ENCODE data around the gene TADA2B.

The TADA2B gene

DNA sequence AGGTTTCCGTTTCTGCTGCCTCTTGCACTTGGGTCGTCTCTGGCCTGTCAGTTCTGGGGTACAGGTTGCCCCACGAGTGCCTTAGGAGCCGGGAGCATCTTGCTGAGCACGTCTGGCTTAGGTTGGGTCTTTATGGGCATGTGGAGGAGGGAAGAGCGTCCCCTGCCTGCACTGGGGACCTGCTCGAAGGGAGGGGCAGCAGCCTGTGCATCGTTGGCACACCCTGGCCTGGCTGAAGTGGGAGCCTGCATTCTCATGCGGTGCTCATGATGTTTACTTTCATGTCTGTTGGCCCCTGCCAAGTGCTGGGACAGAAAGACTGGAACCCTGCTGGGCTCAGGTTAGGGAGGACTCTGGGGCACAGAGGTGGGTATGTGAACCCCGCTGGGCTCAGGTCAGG is 23.8 kb upstream of the TADA2B start:
- no peaks in the 10 kb centered on the region for H4K20me1 ChIP-seq (ENCODE audit: insufficient read depth, low read length, poor library complexity, severe bottlenecking)

GRCh38 chr4:7020290-7020689 is 22.9 kb upstream of the TADA2B start:
- H2AFZ ChIP-seq (ENCODE audit: low read length) = no peak overlapping the region
- H3K79me2 ChIP-seq (ENCODE audit: insufficient read depth, low read length) = no peaks in the 10 kb centered on the region
- no peaks in the 10 kb centered on the region for H3K27me3 ChIP-seq (ENCODE audit: insufficient read depth, low read length, poor library complexity, severe bottlenecking)
- no peak overlapping the region for H3K4me3 ChIP-seq (ENCODE audit: low read length, poor library complexity, severe bottlenecking)
- no peaks in the 10 kb centered on the region for H3K9me2 ChIP-seq (replicated peaks; ENCODE audit: low read depth, low read length)
- peaks cover 36% of the 10 kb centered on the region; the same call in 1 of the 2 replicates for H3K36me3 ChIP-seq (ENCODE audit: insufficient read depth, low read length)
- no peaks in the 10 kb centered on the region for H3K4me1 ChIP-seq (ENCODE audit: insufficient read depth, low read length, poor library complexity, severe bottlenecking)
- H3K9ac ChIP-seq (ENCODE audit: low read depth, low read length, poor library complexity, severe bottlenecking) = no peak overlapping the region
- H3K9me3 ChIP-seq (ENCODE audit: insufficient read depth, low read depth, low read length) = no peaks in the 10 kb centered on the region
- no peak overlapping the region for H3K4me2 ChIP-seq (ENCODE audit: low read depth, low read length, poor library complexity, severe bottlenecking)
- H3F3A ChIP-seq (ENCODE audit: low read depth) = no peaks in the 10 kb centered on the region
- no peak for TF ChIP-seq EZH2phosphoT487 (IDR thresholded peaks at IDR 0.05; ENCODE audit: borderline replicate concordance)
- no peak for TF ChIP-seq CTCF (conservative IDR thresholded peaks at IDR 0.05; ENCODE audit: low read length)
- H4K20me1 ChIP-seq (ENCODE audit: insufficient read depth, low read length, poor library complexity, severe bottlenecking) = no peaks in the 10 kb centered on the region

More for the DNA sequence above, 23.8 kb upstream of the TADA2B start:
- Histone ChIP-seq H3K79me2 (ENCODE audit: insufficient read depth, low read length) (no peaks in the 10 kb centered on the region), H3K4me1 (ENCODE audit: insufficient read depth, low read length, poor library complexity, severe bottlenecking) (no peaks in the 10 kb centered on the region), H3K9me3 (ENCODE audit: insufficient read depth, low read depth, low read length) (no peaks in the 10 kb centered on the region), H3K9me2 (replicated peaks; ENCODE audit: low read depth, low read length) (no peaks in the 10 kb centered on the region), H3K36me3 (ENCODE audit: insufficient read depth, low read length) (peaks cover 36% of the 10 kb centered on the region; the same call in 1 of the 2 replicates), H3K27me3 (ENCODE audit: insufficient read depth, low read length, poor library complexity, severe bottlenecking) (no peaks in the 10 kb centered on the region), H3K9ac (ENCODE audit: low read depth, low read length, poor library complexity, severe bottlenecking) (no peak overlapping the region), H3F3A (ENCODE audit: low read depth) (no peaks in the 10 kb centered on the region), H3K4me3 (ENCODE audit: low read length, poor library complexity, severe bottlenecking) (no peak overlapping the region), H2AFZ (ENCODE audit: low read length) (no peak overlapping the region), H3K4me2 (ENCODE audit: low read depth, low read length, poor library complexity, severe bottlenecking) (no peak overlapping the region)
- TF ChIP-seq CTCF (conservative IDR thresholded peaks at IDR 0.05; ENCODE audit: low read length) = no peak
- no peak for TF ChIP-seq EZH2phosphoT487 (IDR thresholded peaks at IDR 0.05; ENCODE audit: borderline replicate concordance)

DNA sequence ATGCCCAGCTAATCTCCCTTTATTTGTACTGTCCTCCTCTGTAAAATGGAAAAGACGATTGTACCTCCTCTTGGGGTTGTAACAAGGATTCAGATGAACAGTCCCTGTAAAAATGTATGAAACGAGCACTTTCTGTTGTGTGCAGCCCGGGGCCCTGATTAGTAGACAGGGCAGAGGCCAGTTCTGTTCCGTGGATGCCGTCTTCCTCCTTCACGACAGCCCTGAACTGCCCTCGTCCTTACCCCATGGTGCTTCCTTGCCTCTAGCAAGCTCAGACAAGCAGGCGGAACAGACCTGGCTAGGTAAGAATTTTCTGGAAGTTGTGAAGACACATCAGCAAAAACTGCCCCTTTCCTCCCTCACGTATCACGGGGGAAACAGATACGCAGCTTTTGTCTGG is 22.3 kb upstream of the TADA2B start:
- TF ChIP-seq CTCF (conservative IDR thresholded peaks at IDR 0.05; ENCODE audit: low read length) (no peak), EZH2phosphoT487 (IDR thresholded peaks at IDR 0.05; ENCODE audit: borderline replicate concordance) (no peak)

More for the DNA sequence above, 22.3 kb upstream of the TADA2B start:
- Histone ChIP-seq H3K27me3 (ENCODE audit: insufficient read depth, low read length, poor library complexity, severe bottlenecking) (no peaks in the 10 kb centered on the region), H3K9me2 (replicated peaks; ENCODE audit: low read depth, low read length) (no peaks in the 10 kb centered on the region), H3K36me3 (ENCODE audit: insufficient read depth, low read length) (peaks cover 37% of the 10 kb centered on the region; the same call in 1 of the 2 replicates), H3K4me2 (ENCODE audit: low read depth, low read length, poor library complexity, severe bottlenecking) (no peak overlapping the region), H3K9me3 (ENCODE audit: insufficient read depth, low read depth, low read length) (no peaks in the 10 kb centered on the region), H3F3A (ENCODE audit: low read depth) (no peaks in the 10 kb centered on the region), H3K79me2 (ENCODE audit: insufficient read depth, low read length) (no peaks in the 10 kb centered on the region), H3K4me1 (ENCODE audit: insufficient read depth, low read length, poor library complexity, severe bottlenecking) (no peaks in the 10 kb centered on the region), H4K20me1 (ENCODE audit: insufficient read depth, low read length, poor library complexity, severe bottlenecking) (no peaks in the 10 kb centered on the region), H3K4me3 (ENCODE audit: low read length, poor library complexity, severe bottlenecking) (no peak overlapping the region), H2AFZ (ENCODE audit: low read length) (no peak overlapping the region), H3K9ac (ENCODE audit: low read depth, low read length, poor library complexity, severe bottlenecking) (no peak overlapping the region)

Measured in Loucy (cell line).